Heart left ventricle (tissue), 16 donors: Measurements from ENCODE around the gene PDZD7. TPM values are rescaled to one million over a fixed set of nuclear protein-coding genes. Genes with fewer than 3 reads are reported as not detected.

Experiments
- ATAC-seq, 4 donors: fragments of 200-7000 bp; cut with Tn5 transposase; one replicate each; pipeline ENCODE4 v1.9.1; 2020 to 2022; ENCODE audit warnings: moderate library complexity in 4 of 4, mild to moderate bottlenecking in 3 of 4, moderate number of reproducible peaks in 1 of 4
- DNase-seq, 5 donors: peaks; one replicate each; pipeline ENCODE4 v3.0.0-alpha.2; 2020
- H3K27ac ChIP-seq, 12 donors: fragments of 200-600 bp; sonication (generic) in 4 of 12; one replicate each; pipeline versions ENCODE4 v1.5.0 to v1.8.0; 2016 to 2022; ENCODE audit warnings: mild to moderate bottlenecking in 2 of 12
- H3K27me3 ChIP-seq, 9 donors: fragments of 200-600 bp; sonication (generic) in 2 of 9; one replicate each; pipeline versions ENCODE4 v1.5.1 to v1.8.0; 2016 to 2022; ENCODE audit warnings: mild to moderate bottlenecking in 3 of 9
- H3K36me3 ChIP-seq, 9 donors: fragments of 200-600 bp; sonication (generic) in 2 of 9; one replicate each; pipeline versions ENCODE4 v1.5.0 to v1.8.0; 2018 to 2022; ENCODE audit warnings: mild to moderate bottlenecking in 2 of 9
- H3K4me1 ChIP-seq, 12 donors: fragments of 200-600 bp; sonication (generic) in 4 of 12; one replicate each; pipeline versions ENCODE4 v1.5.0 to v1.8.0; 2016 to 2022; ENCODE audit warnings: mild to moderate bottlenecking in 3 of 12
- H3K4me3 ChIP-seq, 12 donors: fragments of 200-600 bp; sonication (generic) in 4 of 12; one replicate each; pipeline versions ENCODE4 v1.5.0 to v1.8.0; 2017 to 2022; ENCODE audit warnings: mild to moderate bottlenecking in 9 of 12, moderate library complexity in 4 of 12
- H3K9me3 ChIP-seq, 12 donors: fragments of 200-600 bp; sonication (generic) in 4 of 12; one replicate each; pipeline versions ENCODE4 v1.5.0 to v1.8.0; 2016 to 2022; ENCODE audit warnings: mild to moderate bottlenecking in 1 of 12
- POLR2A ChIP-seq, 2 donors: fragments of 450-650 bp; IDR thresholded peaks; one replicate each; pipeline ENCODE4 v1.6.1; 2017; ENCODE audit warnings: antibody characterized with exemption in 2 of 2, mild to moderate bottlenecking in 2 of 2, moderate library complexity in 2 of 2
- WGBS, 4 donors: extraction: QIAGEN DNeasy Blood & Tissue Kit in 2 of 4; methylation state at CpG; one replicate each; pipeline versions ENCODE4 v1.1.5 to v1.1.7; 2013 to 2018; 5-methylcytosine and 5-hydroxymethylcytosine counted together
- intact Hi-C, 10 donors: fragments of 100-400 bp; cut with DNase I; formaldehyde crosslinking; loops; one replicate each; pipeline versions ENCODE4 v1.11.1 to v1.14.2; 2022
- polyA plus RNA-seq, 2 donors: library from polyadenylated mRNA; stranded (reverse); fragments of 200-250 nt; gene quantifications; one replicate each; pipeline ENCODE4 v1.2.3, GENCODE V29; 2013
- total RNA-seq, 9 donors: library from RNA; depleted of rRNA in 2 of 9; stranded (reverse); fragments of >200 nt in 2 of 9; fragmentation: NEBNext Ultra II Directional in 3 of 9; extraction: Animal tissue kit (Norgen Biotek cat#: 25700) in 3 of 9; gene quantifications; one replicate each; pipeline versions ENCODE4 v1.1.0 to v1.2.4, GENCODE V29; 2016 to 2023
- TF ChIP-seq, protein P1 (sequence below), 12 donors: fragments of 200-600 bp; sonication (generic) in 4 of 12; IDR thresholded peaks; one replicate each; pipeline versions ENCODE4 v1.5.0 to v1.8.0; 2018 to 2022; ENCODE audit warnings: antibody characterized with exemption in 12 of 12, mild to moderate bottlenecking in 5 of 12
- donor health status: ischemic (EF 13 %, LVEDD 7.1; RV severe dilation, severe dysfunction).
- donor health status: healthy with polysubstance abuse.
- donor health status: DM: no; HTN: yes; CAD: no.
- donor health status: DM: no; HTN: no; CAD: no.
- donor health status: ischemic (EF 25% LVEDD 6.9; RV normal size, moderate dysfunction).
- donor health status: ischemic (EF 25% LVEDD 5.7; RV mildly dilated, moderate dysfunction).
- donor health status: healthy.
- donor health status: DM: yes; HTN: yes; CAD: no.
- donor health status: ischemic (EF 35%, LVEDD 5.7; RV mildly dilated, moderate dysfunction).
- donor health status: nonischemic (EF 11% LVEDD 7.7; RV severe dilation, severe dysfunction).
- donor health status: DM: yes; HTN: yes; CAD: no.
- donor health status: PGD.
- donor health status: ischemic (EF 29% LVEDD 5.4; RV normal size, mild dysfunction).
- donor health status: nonischemic (EF 23%, LVEDD 6.1; RV moderate dilation, normal function).

The PDZD7 gene
- total and polyA plus RNA-seq, 11 donors = 0.09 to 0.97 (median 0.30) TPM; not detected in 1

GRCh38 chr10:100979791-100980272 is 51.1 kb downstream of the PDZD7 start:
- Histone ChIP-seq H3K27me3 (no peaks in the 10 kb centered on the region), H3K9me3 (no peaks in the 10 kb centered on the region), H3K36me3 (peaks cover 0 to 66% (median 44%) of the 10 kb centered on the region in 9 donors), H3K4me1 (no peaks in the 10 kb centered on the region), H3K27ac (no peak overlapping the region), H3K4me3 (no peak overlapping the region)
- 88 to 96% (median 93%) methylated on average over 9 to 16 of the region's 16 CpGs for WGBS, 4 donors
- intact Hi-C loops = no loop called here
- peak in 1 of 5 donors; percentile 13 for DNase-seq
- no peak for ATAC-seq
- TF ChIP-seq, protein P1, sequence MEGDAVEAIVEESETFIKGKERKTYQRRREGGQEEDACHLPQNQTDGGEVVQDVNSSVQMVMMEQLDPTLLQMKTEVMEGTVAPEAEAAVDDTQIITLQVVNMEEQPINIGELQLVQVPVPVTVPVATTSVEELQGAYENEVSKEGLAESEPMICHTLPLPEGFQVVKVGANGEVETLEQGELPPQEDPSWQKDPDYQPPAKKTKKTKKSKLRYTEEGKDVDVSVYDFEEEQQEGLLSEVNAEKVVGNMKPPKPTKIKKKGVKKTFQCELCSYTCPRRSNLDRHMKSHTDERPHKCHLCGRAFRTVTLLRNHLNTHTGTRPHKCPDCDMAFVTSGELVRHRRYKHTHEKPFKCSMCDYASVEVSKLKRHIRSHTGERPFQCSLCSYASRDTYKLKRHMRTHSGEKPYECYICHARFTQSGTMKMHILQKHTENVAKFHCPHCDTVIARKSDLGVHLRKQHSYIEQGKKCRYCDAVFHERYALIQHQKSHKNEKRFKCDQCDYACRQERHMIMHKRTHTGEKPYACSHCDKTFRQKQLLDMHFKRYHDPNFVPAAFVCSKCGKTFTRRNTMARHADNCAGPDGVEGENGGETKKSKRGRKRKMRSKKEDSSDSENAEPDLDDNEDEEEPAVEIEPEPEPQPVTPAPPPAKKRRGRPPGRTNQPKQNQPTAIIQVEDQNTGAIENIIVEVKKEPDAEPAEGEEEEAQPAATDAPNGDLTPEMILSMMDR (IDR thresholded peaks at IDR 0.05) = no peak
- TF ChIP-seq POLR2A (IDR thresholded peaks at IDR 0.05) = no peak

DNA sequence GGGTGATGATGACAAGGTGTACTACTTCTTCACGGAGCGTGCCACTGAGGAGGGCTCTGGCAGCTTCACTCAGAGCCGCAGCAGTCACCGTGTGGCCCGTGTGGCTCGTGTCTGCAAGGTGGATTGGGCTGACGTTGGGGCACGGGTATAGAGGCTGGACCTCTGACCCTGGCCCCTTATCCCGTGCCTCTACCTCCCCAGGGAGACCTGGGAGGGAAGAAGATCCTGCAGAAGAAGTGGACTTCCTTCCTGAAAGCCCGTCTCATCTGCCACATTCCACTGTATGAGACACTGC is 52.1 kb downstream of the PDZD7 start:
- no peak for TF ChIP-seq POLR2A (IDR thresholded peaks at IDR 0.05)
- TF ChIP-seq, protein P1 (IDR thresholded peaks at IDR 0.05) = no peak
- H3K9me3 ChIP-seq = no peaks in the 10 kb centered on the region
- DNase-seq (peak in 1 of 5 donors; percentile 12), ATAC-seq (no peak)
- intact Hi-C loops = no loop called here
- no peaks in the 10 kb centered on the region for H3K4me1 ChIP-seq
- H3K27me3 ChIP-seq = no peaks in the 10 kb centered on the region
- 84 to 88% (median 86%) methylated on average over 1 to 10 of the region's 10 CpGs for WGBS, 4 donors
- no peak overlapping the region for H3K4me3 ChIP-seq
- H3K27ac ChIP-seq = no peak overlapping the region
- peaks cover 0 to 58% (median 44%) of the 10 kb centered on the region in 9 donors for H3K36me3 ChIP-seq

DNA sequence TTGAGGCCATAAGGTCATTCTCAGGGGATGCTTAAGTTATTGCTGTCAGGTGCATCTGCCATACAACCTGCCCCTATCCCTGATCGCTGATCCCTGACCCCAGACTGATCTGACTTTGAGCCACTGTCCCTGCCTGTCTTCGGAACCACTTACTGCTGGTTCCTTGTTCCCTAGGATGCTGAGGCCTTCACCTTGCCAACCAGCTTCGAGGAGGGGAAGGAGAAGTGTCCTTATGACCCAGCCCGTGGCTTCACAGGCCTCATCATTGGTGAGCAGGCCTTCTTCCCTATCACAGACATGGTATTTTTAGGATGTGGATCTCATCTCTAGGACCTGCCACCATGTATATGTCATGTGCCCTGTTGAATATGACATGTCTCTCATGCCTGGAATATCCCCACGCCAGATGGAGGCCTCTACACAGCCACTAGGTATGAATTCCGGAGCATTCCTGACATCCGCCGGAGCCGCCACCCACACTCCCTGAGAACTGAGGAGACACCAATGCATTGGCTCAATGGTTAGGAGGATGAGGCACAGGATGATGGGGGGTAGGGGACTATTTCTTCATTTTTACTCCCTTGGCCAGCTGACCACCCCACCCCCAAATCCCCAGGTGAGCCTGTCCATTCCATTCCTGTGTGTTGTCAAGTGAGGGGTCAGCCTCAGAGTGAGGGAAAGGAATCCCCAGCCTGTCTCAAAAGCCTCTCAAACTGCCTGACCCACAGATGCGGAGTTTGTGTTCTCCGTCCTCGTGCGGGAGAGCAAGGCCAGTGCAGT is 52.6 kb downstream of the PDZD7 start:
- Histone ChIP-seq H3K27me3 (no peaks in the 10 kb centered on the region), H3K4me3 (no peak overlapping the region), H3K9me3 (no peaks in the 10 kb centered on the region), H3K36me3 (peaks cover 0 to 55% (median 39%) of the 10 kb centered on the region in 9 donors), H3K27ac (no peak overlapping the region), H3K4me1 (no peaks in the 10 kb centered on the region)
- peak in 1 of 5 donors; percentile 12 for DNase-seq
- TF ChIP-seq POLR2A (IDR thresholded peaks at IDR 0.05) = no peak
- TF ChIP-seq, protein P1 (IDR thresholded peaks at IDR 0.05) = no peak
- intact Hi-C loops = no loop called here
- 86 to 89% (median 87%) methylated on average over 8 to 13 of the region's 13 CpGs for WGBS, 4 donors
- no peak for ATAC-seq

- Histone ChIP-seq H3K36me3 (peaks cover 0 to 48% (median 30%) of the 10 kb centered on the region in 9 donors), H3K9me3 (no peaks in the 10 kb centered on the region), H3K27ac (no peak overlapping the region), H3K4me3 (no peak overlapping the region), H3K27me3 (no peaks in the 10 kb centered on the region), H3K4me1 (no peaks in the 10 kb centered on the region)
- 88 to 93% (median 88%) methylated on average over 6 of the region's 6 CpGs for WGBS, 4 donors
- no peak for TF ChIP-seq POLR2A (IDR thresholded peaks at IDR 0.05)
- TF ChIP-seq, protein P1 (IDR thresholded peaks at IDR 0.05) = no peak
- ATAC-seq (no peak), DNase-seq (no peak)
- intact Hi-C loops = no loop called here
Measured at GRCh38 chr10:100977436-100977835, 53.5 kb downstream of the PDZD7 start.
